Activated naive CD4-positive, alpha-beta T cell treated with anti-CD3 and anti-CD28 coated beads, Interleukin-2, amount 10 ng/mL, durations not matched to agents 7 days and 5 days (primary cell): ENCODE data around the gene CDHR2.
"Not testable (repeated sequence)": the region's sequence is repeated elsewhere in the genome, so short reads cannot be mapped to it uniquely, and the experiment has no call there.

ENCODE experiments used
- CTCF ChIA-PET: fragments of 350-600 bp; sonication (Branson Sonifier 250); formaldehyde crosslinking; loops from one replicate; lab custom pipeline; 2021; ENCODE audit warnings: antibody characterized with exemption; lab: Charles Lee
- DNase-seq: peaks from one replicate; pipeline ENCODE4 v3.0.0-alpha.2; 2020
- H3K27ac Mint-ChIP-seq: one replicate; pipeline ENCODE4 v1.8.0; 2021; ENCODE audit warnings: mild to moderate bottlenecking, moderate library complexity, mixed read lengths
- H3K27me3 Mint-ChIP-seq: one replicate; pipeline ENCODE4 v1.8.0; 2021; ENCODE audit warnings: mild to moderate bottlenecking, mixed read lengths
- H3K36me3 Mint-ChIP-seq: one replicate; pipeline ENCODE4 v1.8.0; 2021; ENCODE audit warnings: mixed read lengths
- H3K4me1 Mint-ChIP-seq: one replicate; pipeline ENCODE4 v1.8.0; 2021; ENCODE audit warnings: mixed read lengths
- H3K4me3 Mint-ChIP-seq: one replicate; pipeline ENCODE4 v1.8.0; 2021; ENCODE audit warnings: mild to moderate bottlenecking, moderate library complexity, mixed read lengths
- H3K9me3 Mint-ChIP-seq: one replicate; pipeline ENCODE4 v1.8.0; 2021; ENCODE audit warnings: mixed read lengths

The CDHR2 gene

DNA sequence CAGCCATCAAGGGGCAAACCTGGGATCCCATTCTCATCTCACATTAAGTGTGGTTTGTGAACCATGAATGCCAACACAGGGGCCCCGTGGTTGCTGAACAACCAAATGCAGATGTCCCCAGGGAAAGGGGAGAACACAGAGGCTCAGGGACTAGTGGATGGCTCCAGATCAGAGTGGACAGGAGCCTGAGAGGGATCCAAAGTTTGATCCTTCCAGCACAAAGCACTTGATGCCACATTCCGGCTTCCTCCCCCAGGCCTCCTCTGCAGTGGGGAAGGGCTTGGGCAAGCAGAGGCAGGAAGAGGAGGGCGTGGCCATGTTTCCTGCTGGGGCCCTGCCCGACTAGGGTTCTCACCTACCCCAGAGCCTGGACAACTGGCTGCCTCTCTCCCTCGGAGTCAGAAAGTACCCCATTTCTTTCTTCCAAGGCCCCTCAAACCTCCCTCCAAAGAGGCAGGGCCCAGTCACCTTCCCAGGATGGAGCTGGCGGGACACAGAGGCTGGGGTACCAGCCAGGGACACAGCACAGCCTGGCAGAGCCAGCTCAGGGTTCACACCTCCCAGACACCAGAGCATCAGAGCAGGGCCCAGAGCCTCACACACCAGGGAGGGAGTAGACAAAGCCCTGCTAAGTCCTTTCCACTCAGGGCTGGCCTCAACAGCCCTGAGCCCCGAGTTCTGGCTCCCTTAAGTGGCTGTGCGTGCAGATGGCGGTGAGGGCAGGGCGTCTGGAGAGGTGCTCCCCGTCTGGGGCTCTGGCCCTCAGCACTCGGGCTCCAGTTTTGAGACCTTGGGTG is 7.6 kb upstream of the CDHR2 start:
- Mint-ChIP-seq H3K4me1 (peaks cover 69% of the 10 kb centered on the region), H3K9me3 (no peaks in the 10 kb centered on the region), H3K36me3 (peaks cover 10% of the 10 kb centered on the region), H3K4me3 (peak overlapping the region; percentile 79), H3K27me3 (no peaks in the 10 kb centered on the region), H3K27ac (peak overlapping the region; percentile 98)
- peak; percentile 88 for DNase-seq
- CTCF ChIA-PET: no interaction called here

DNA sequence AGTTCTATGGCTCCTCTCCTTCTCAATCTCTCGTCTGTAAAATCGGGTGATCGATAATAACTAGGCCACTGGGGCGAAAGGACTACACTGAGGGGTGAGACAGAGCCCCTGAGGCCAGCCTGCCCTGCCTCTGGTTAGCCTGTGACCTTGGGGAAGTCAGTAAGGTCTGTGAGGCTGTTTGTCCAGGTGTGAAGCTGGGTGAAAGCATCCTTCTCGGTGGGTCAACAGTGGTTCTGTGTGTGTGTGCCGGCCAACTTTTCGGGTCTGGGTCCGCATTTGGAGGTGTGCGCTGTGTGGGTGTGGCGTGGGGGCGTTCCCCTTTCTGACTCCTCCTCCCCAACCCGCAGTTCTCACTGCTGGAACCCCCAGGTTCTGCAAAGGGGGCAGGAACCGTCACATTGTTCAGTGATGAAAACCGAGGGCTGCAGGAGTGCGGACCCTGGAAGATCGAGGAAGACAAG is 7.0 kb upstream of the CDHR2 start:
- H3K9me3 Mint-ChIP-seq: no peaks in the 10 kb centered on the region
- H3K4me1 Mint-ChIP-seq: peaks cover 69% of the 10 kb centered on the region
- H3K27ac Mint-ChIP-seq: peak overlapping the region; percentile 98
- peaks cover 10% of the 10 kb centered on the region for H3K36me3 Mint-ChIP-seq
- CTCF ChIA-PET: interaction anchor here (1.3 to 2.8 kb wide), 4 partner anchors 8 to 125 kb away, joined by 3 to 27 read pairs (median 16); partner anchors contain the start of gene CLTB
- peak; percentile 84 for DNase-seq
- no peaks in the 10 kb centered on the region for H3K27me3 Mint-ChIP-seq
- peak overlapping the region; percentile 79 for H3K4me3 Mint-ChIP-seq

DNA sequence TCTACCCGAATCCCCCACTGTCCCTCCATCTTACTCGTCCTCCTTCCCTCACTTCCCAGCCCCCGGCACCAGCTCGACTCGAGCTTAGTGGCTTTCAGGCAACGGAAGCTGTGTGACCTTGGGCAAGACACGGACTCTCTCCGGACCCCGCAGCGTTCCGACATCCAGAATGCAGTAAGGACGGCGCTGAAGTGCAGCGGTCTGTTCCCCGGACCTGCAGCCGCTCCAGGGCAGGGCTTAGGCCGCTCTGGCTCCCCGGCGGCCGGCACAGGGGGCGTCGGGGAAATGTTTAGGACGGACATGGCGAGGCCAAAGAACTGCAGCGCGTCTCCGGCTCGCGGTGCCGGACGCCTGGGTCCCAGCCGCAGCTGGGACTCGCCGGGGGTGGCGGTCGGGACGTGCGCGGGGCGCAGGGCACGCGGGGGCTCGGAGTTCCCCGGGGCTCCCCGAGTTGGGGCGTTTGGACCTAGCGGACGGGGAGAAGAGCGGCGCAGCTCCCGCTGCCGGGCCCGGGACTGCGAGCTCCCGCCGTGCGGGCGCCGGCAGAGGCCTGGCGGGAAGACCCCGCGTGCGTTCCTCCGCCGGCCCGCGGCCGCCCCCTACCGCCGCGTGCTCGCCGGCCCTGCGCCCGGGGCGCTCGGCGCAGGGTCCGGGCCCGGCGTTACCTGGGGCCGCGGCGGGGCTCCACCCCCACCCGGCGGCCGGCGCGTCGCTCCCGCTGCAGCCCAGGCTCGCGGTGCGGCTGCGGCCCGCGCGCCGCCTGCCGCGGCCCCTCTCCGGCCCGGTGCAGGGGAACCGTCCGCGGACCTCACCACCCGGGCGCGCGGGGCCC is 6.3 kb upstream of the CDHR2 start:
- Mint-ChIP-seq H3K36me3 (peaks cover 10% of the 10 kb centered on the region), H3K4me1 (peaks cover 73% of the 10 kb centered on the region), H3K9me3 (no peaks in the 10 kb centered on the region), H3K27ac (peak overlapping the region; percentile 98), H3K4me3 (peak overlapping the region; percentile 79), H3K27me3 (no peaks in the 10 kb centered on the region)
- peak; percentile 55 for DNase-seq
- CTCF ChIA-PET: interaction anchor here (1.0 to 2.8 kb wide), 7 partner anchors 8 to 136 kb away, joined by 3 to 27 read pairs (median 5); partner anchors contain the start of gene CLTB

- Mint-ChIP-seq H3K27me3 (no peaks in the 10 kb centered on the region), H3K4me1 (peaks cover 65% of the 10 kb centered on the region), H3K36me3 (peaks cover 10% of the 10 kb centered on the region), H3K4me3 (peak overlapping the region; percentile 93), H3K9me3 (no peaks in the 10 kb centered on the region), H3K27ac (peak overlapping the region; percentile 97)
- peak; percentile 86 for DNase-seq
- CTCF ChIA-PET: interaction anchor here (1.0 to 2.8 kb wide), 10 partner anchors 9 to 137 kb away, joined by 3 to 27 read pairs (median 4); partner anchors contain the start of gene CLTB
These were observed 5.5 kb upstream of the CDHR2 start for GRCh38 chr5:176543428-176544182.

GRCh38 chr5:176545388-176545736 is 3.8 kb upstream of the CDHR2 start:
- DNase-seq: no peak
- Mint-ChIP-seq H3K4me3 (peak overlapping the region; percentile 93), H3K27me3 (no peaks in the 10 kb centered on the region), H3K4me1 (peaks cover 50% of the 10 kb centered on the region), H3K36me3 (peaks cover 10% of the 10 kb centered on the region), H3K27ac (no peak overlapping the region), H3K9me3 (no peaks in the 10 kb centered on the region)
- CTCF ChIA-PET: no interaction called here

DNA sequence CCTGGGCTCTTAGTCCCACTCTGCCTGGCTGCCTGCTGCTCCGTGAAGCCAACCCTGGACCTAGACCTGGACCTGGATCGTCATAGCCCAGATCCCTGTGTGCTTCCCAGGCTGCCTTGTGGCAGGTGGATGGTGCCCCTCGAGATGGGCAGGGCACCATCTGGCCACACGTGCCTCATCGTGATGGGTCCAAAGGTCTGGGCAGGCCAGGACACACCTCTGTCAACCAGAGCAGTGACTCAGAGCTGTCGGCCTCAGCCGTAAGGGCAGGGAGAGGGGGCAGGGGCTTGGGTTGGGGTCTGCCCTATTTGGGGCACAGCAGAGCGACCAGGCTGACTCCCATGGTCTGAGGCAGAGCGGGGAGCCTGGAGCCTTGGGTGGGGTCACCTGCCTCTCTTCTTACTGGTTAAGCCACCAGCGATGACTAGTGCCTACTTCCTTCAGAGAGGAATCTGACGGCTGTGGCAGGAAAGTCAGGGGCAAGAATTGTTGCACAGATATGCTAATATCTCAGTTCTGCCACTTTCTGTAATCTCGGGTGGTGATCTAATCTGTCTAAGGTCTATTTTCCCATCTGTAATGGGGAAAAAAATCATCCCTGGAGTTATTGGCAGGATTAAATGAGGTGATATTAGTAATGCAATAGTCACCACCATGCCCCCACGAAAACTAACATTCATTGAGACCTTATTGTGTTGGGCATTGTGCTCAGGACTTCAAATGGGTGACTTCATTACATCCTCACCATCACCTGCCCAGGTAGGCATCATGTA is 3.2 kb upstream of the CDHR2 start:
- H3K36me3 Mint-ChIP-seq: peaks cover 10% of the 10 kb centered on the region
- CTCF ChIA-PET: no interaction called here
- DNase-seq: no peak
- H3K4me1 Mint-ChIP-seq: peaks cover 50% of the 10 kb centered on the region
- no peaks in the 10 kb centered on the region for H3K27me3 Mint-ChIP-seq
- no peak overlapping the region for H3K4me3 Mint-ChIP-seq
- H3K9me3 Mint-ChIP-seq: no peaks in the 10 kb centered on the region
- no peak overlapping the region for H3K27ac Mint-ChIP-seq

- no peak overlapping the region for H3K4me3 Mint-ChIP-seq
- no peak for DNase-seq
- peaks cover 10% of the 10 kb centered on the region for H3K36me3 Mint-ChIP-seq
- no peaks in the 10 kb centered on the region for H3K9me3 Mint-ChIP-seq
- peaks cover 6% of the 10 kb centered on the region for H3K27me3 Mint-ChIP-seq
- H3K4me1 Mint-ChIP-seq: peaks cover 40% of the 10 kb centered on the region
- CTCF ChIA-PET: interaction anchor here (1.2 kb wide), 1 partner anchor 13 kb away, joined by 3 read pairs; no protein-coding TSS in a partner anchor
- no peak overlapping the region for H3K27ac Mint-ChIP-seq
These were observed 1.3 kb upstream of the CDHR2 start for GRCh38 chr5:176547802-176548201.

DNA sequence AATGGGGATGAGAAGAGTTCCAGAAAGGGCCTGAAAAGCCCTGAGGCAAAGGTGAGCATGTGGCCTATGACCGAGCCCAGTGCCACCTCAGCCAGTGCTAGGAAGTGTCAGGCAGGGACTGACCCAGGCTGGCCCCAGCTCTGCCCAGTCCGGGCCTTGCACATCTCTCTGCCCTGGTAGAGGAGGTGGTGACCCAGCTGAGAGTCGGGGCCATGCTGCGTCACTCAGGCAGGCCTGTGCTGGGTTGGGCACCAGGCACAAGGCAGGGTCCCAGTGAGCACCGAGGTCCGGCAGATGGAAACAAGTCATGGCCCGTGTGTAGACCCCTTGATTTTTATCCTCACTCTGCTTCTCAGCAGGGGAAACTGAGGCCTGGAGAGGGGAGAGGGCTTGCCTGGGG is 729 bp downstream of the CDHR2 start:
- no peak for DNase-seq
- peaks cover 47% of the 10 kb centered on the region for H3K4me1 Mint-ChIP-seq
- H3K9me3 Mint-ChIP-seq: no peaks in the 10 kb centered on the region
- no peak overlapping the region for H3K4me3 Mint-ChIP-seq
- CTCF ChIA-PET: interaction anchor here (1.3 to 1.7 kb wide), 2 partner anchors 12 to 133 kb away, joined by 3 to 5 read pairs; partner anchors contain the start of gene CLTB
- H3K27me3 Mint-ChIP-seq: peaks cover 6% of the 10 kb centered on the region
- H3K27ac Mint-ChIP-seq: no peak overlapping the region
- H3K36me3 Mint-ChIP-seq: peaks cover 7% of the 10 kb centered on the region

- H3K4me1 Mint-ChIP-seq: peaks cover 47% of the 10 kb centered on the region
- peaks cover 5% of the 10 kb centered on the region for H3K36me3 Mint-ChIP-seq
- peaks cover 6% of the 10 kb centered on the region for H3K27me3 Mint-ChIP-seq
- H3K9me3 Mint-ChIP-seq: no peaks in the 10 kb centered on the region
- no peak overlapping the region for H3K27ac Mint-ChIP-seq
- DNase-seq: no peak
- CTCF ChIA-PET: interaction anchor here (0.8 to 1.7 kb wide), 2 partner anchors 20 to 134 kb away, joined by 3 to 5 read pairs; partner anchors contain the start of gene CLTB
- H3K4me3 Mint-ChIP-seq: peak overlapping the region; percentile 33
These were observed 1.2 kb downstream of the CDHR2 start for GRCh38 chr5:176550275-176550831.

DNA sequence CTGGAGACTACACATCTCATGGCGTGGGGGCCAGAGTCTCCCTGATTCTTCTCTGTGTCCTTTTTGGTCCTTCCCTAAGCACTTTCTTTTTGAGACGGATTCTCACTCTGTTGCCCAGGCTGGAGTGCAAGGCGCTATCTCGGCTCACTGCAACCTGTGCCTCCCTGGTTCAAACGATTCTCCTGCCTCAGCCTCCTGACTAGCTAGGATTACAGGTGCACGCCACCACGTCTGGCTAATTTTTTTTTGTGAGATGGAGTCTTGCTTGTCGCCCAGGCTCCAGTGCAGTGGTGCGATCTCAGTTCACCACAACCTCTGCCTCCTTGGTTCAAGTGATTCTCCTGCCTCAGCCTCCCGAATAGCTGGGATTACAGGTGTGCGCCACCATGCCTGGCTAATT is 1.8 kb downstream of the CDHR2 start:
- not testable (repeated sequence) for H3K27me3 Mint-ChIP-seq
- H3K27ac Mint-ChIP-seq: peak overlapping the region; percentile 28

DNA sequence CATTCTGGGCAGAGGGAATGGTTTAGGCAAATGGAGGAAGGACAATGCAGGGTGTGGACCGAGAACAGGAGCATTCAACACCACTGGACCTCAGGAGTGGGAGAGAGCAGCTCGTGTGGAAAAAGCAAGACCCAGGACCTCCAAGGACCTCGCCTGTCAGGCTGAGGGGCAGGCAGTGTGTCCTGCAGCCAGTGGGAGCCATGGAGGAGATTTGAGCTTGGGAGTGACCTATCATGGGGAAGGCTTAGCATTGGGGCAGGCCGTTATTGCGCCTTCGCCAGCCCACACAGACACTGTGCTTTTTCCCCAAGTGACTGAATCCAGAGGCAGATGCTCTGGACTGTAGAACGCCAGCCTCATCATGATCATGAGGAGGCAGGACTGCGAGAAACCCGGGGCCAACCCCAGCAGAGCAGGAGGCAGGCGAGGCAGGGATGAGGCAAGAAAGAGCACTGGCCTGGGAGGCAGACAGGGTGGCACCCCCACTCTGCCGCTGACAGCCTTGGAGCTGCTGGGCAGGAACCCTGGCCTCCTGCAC is 3.3 kb downstream of the CDHR2 start:
- Mint-ChIP-seq H3K27ac (no peak overlapping the region), H3K36me3 (no peaks in the 10 kb centered on the region), H3K4me3 (no peak overlapping the region), H3K4me1 (peaks cover 54% of the 10 kb centered on the region), H3K27me3 (peaks cover 6% of the 10 kb centered on the region), H3K9me3 (no peaks in the 10 kb centered on the region)
- CTCF ChIA-PET: interaction anchor here (1.0 kb wide), 1 partner anchor 21 kb away, joined by 3 read pairs; no protein-coding TSS in a partner anchor
- DNase-seq: no peak

More for the DNA sequence above, 1.8 kb downstream of the CDHR2 start:
- not testable (repeated sequence) for H3K36me3 Mint-ChIP-seq, DNase-seq, H3K4me3 Mint-ChIP-seq, H3K9me3 Mint-ChIP-seq
- CTCF ChIA-PET: interaction anchor here (0.8 to 1.7 kb wide), 2 partner anchors 19 to 134 kb away, joined by 3 to 5 read pairs; partner anchors contain the start of gene CLTB
- peaks cover 48% of the 10 kb centered on the region for H3K4me1 Mint-ChIP-seq

GRCh38 chr5:176553260-176554085 is 4.3 kb downstream of the CDHR2 start:
- peaks cover 6% of the 10 kb centered on the region for H3K27me3 Mint-ChIP-seq
- H3K27ac Mint-ChIP-seq: peak overlapping the region; percentile 62

More at GRCh38 chr5:176553260-176554085, 4.3 kb downstream of the CDHR2 start:
- CTCF ChIA-PET: interaction anchor here (1.4 kb wide), 1 partner anchor 19 kb away, joined by 3 read pairs; no protein-coding TSS in a partner anchor
- Mint-ChIP-seq H3K9me3 (no peaks in the 10 kb centered on the region), H3K4me1 (peaks cover 51% of the 10 kb centered on the region), H3K4me3 (no peak overlapping the region), H3K36me3 (no peaks in the 10 kb centered on the region)
- DNase-seq: no peak
